Activated naive CD8-positive, alpha-beta T cell treated with anti-CD3 and anti-CD28 coated beads, Interleukin-2, amount 10 ng/mL, durations not matched to agents 7 days and 5 days (primary cell): ENCODE measurements around the gene ATOH8. TPM values are rescaled to one million over a fixed set of nuclear protein-coding genes. Genes with fewer than 3 reads are reported as not detected.

Experiments used
- ATAC-seq: fragments of 150-1000 bp; cut with Tn5 transposase; one replicate; pipeline ENCODE4 v1.10.0; 2021; ENCODE audit warnings: low read depth, moderate library complexity
- POLR2A ChIA-PET: fragments of 350-600 bp; sonication (Branson Sonifier 250); formaldehyde crosslinking; loops from one replicate; lab custom pipeline; 2021; ENCODE audit warnings: antibody characterized with exemption; lab: Charles Lee
- DNase-seq: peaks from one replicate; pipeline ENCODE4 v3.0.0; 2021
- H3K27ac Mint-ChIP-seq: one replicate; pipeline ENCODE4 v1.8.0; 2022; ENCODE audit warnings: mild to moderate bottlenecking, mixed read lengths
- H3K27me3 Mint-ChIP-seq: one replicate; pipeline ENCODE4 v1.8.0; 2022; ENCODE audit warnings: mild to moderate bottlenecking, moderate library complexity, mixed read lengths
- H3K36me3 Mint-ChIP-seq: one replicate; pipeline ENCODE4 v1.8.0; 2021; ENCODE audit warnings: mild to moderate bottlenecking, mixed read lengths
- H3K4me1 Mint-ChIP-seq: one replicate; pipeline ENCODE4 v1.8.0; 2021; ENCODE audit warnings: mixed read lengths
- H3K4me3 Mint-ChIP-seq: one replicate; pipeline ENCODE4 v1.8.0; 2022; ENCODE audit warnings: mild to moderate bottlenecking, moderate library complexity, mixed read lengths
- H3K9me3 Mint-ChIP-seq: one replicate; pipeline ENCODE4 v1.8.0; 2021; ENCODE audit warnings: mixed read lengths
- total RNA-seq, 2 experiments: library from RNA; stranded (reverse); gene quantifications; one replicate each; pipeline ENCODE4 v1.2.3, GENCODE V29; 2021

Gene ATOH8
- total RNA-seq, 2 experiments from 2014 or later: not detected

DNA sequence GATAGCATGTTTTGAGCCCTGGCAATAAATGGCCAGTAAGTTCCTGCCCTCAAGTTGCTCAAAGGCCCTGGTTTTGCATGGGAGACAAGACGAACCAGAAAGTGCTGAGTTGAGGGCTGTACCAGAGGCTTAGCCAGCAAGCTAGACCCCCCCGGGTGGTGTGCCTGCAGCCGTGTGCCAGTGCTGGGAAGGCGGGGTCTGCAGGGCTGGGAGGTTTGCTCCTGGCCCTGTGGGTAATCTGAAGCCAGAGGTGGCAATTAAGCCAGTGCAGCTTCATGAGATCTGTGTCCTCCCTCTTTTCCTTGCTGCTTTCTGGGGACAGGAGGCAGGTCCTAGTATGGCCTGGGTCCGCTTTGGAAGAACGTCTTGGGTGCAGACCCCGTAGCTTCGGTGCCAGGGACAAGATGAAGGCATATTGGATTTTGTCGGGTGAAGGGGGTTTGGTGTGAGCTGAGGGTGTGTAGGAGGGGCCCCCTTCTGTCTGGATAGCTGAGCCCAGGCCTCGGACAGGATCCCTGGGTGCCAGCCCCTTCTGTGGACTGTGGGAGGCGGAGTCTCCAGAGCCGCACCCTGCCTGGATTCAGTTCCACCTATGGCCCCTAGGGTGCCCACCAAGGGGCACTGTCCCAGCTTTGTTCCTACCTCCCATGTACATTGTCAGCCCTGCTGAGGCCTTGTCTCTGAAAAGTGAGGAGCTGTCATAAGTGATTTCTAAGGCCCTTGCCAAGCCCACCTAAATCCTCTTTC lies 15.6 kb downstream of the ATOH8 start:
- POLR2A ChIA-PET: no interaction called here
- ATAC-seq (no peak), DNase-seq (no peak)
- H3K4me1 Mint-ChIP-seq: peaks cover 5% of the 10 kb centered on the region
- H3K27me3 Mint-ChIP-seq: peaks cover 52% of the 10 kb centered on the region
- H3K4me3 Mint-ChIP-seq: no peak overlapping the region
- H3K9me3 Mint-ChIP-seq: no peaks in the 10 kb centered on the region
- H3K36me3 Mint-ChIP-seq: no peaks in the 10 kb centered on the region
- no peak overlapping the region for H3K27ac Mint-ChIP-seq

DNA sequence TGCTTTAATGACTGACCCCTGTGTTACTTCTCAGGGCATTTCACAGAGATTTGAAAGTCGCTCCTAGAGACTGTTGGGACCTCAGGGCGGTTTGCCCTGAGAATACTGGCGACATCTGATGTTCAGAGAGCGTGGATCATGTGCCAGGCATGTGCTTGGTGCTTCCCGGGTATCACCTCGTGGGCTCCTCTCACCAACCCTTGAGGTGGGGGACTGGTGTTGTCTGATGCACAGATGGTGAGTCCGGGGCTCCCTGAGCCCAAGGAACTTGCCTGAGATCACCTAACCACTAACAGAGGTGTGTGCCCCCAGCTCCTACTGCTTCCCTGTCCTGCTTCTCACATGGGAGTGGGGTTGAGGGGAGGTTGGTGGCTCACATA lies 16.2 kb downstream of the ATOH8 start:
- H3K36me3 Mint-ChIP-seq: no peaks in the 10 kb centered on the region
- no peaks in the 10 kb centered on the region for H3K9me3 Mint-ChIP-seq
- H3K4me3 Mint-ChIP-seq: no peak overlapping the region
- ATAC-seq (no peak), DNase-seq (no peak)
- H3K27ac Mint-ChIP-seq: no peak overlapping the region
- POLR2A ChIA-PET: no interaction called here
- H3K4me1 Mint-ChIP-seq: peaks cover 5% of the 10 kb centered on the region
- H3K27me3 Mint-ChIP-seq: peaks cover 48% of the 10 kb centered on the region

GRCh38 chr2:85770369-85770768 lies 16.6 kb downstream of the ATOH8 start:
- H3K9me3 Mint-ChIP-seq: no peaks in the 10 kb centered on the region
- no peak overlapping the region for H3K27ac Mint-ChIP-seq
- H3K4me1 Mint-ChIP-seq: peaks cover 3% of the 10 kb centered on the region
- H3K4me3 Mint-ChIP-seq: no peak overlapping the region
- ATAC-seq (no peak), DNase-seq (no peak)
- no peaks in the 10 kb centered on the region for H3K36me3 Mint-ChIP-seq
- peaks cover 47% of the 10 kb centered on the region for H3K27me3 Mint-ChIP-seq
- POLR2A ChIA-PET: no interaction called here

- POLR2A ChIA-PET: no interaction called here
- ATAC-seq (no peak), DNase-seq (no peak)
- no peaks in the 10 kb centered on the region for H3K36me3 Mint-ChIP-seq
- H3K27ac Mint-ChIP-seq: peak overlapping the region; percentile 16
- H3K4me1 Mint-ChIP-seq: peaks cover 2% of the 10 kb centered on the region
- H3K27me3 Mint-ChIP-seq: peaks cover 46% of the 10 kb centered on the region
- no peaks in the 10 kb centered on the region for H3K9me3 Mint-ChIP-seq
- H3K4me3 Mint-ChIP-seq: no peak overlapping the region
These were observed 17.1 kb downstream of the ATOH8 start for GRCh38 chr2:85770786-85771409.

DNA sequence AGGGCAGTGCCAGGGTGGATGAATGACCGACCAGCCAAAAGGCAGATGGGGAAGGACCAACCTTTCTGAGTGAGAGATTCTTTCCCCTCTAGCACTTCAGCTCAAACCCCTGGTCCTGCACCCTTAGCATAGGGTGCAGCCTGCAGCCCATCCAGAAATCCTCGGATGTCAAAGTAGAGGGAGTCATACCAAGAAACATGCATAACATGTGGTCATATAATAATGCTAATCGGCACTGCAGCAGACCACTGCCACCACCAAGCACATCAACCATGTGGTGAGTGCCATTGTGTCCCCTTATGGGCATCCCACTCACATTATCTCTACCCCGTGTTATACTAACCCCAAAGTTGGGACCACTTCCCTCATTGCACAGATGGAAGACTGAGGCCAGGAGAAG lies 17.7 kb downstream of the ATOH8 start:
- H3K4me1 Mint-ChIP-seq: peaks cover 2% of the 10 kb centered on the region
- POLR2A ChIA-PET: interaction anchor here (0.6 kb wide), 1 partner anchor 19 kb away, joined by 3 read pairs; no protein-coding TSS in a partner anchor
- DNase-seq: no peak
- no peak overlapping the region for H3K4me3 Mint-ChIP-seq
- no peaks in the 10 kb centered on the region for H3K36me3 Mint-ChIP-seq
- H3K27ac Mint-ChIP-seq: no peak overlapping the region
- H3K27me3 Mint-ChIP-seq: peaks cover 42% of the 10 kb centered on the region
- no peaks in the 10 kb centered on the region for H3K9me3 Mint-ChIP-seq
- ATAC-seq: no peak

DNA sequence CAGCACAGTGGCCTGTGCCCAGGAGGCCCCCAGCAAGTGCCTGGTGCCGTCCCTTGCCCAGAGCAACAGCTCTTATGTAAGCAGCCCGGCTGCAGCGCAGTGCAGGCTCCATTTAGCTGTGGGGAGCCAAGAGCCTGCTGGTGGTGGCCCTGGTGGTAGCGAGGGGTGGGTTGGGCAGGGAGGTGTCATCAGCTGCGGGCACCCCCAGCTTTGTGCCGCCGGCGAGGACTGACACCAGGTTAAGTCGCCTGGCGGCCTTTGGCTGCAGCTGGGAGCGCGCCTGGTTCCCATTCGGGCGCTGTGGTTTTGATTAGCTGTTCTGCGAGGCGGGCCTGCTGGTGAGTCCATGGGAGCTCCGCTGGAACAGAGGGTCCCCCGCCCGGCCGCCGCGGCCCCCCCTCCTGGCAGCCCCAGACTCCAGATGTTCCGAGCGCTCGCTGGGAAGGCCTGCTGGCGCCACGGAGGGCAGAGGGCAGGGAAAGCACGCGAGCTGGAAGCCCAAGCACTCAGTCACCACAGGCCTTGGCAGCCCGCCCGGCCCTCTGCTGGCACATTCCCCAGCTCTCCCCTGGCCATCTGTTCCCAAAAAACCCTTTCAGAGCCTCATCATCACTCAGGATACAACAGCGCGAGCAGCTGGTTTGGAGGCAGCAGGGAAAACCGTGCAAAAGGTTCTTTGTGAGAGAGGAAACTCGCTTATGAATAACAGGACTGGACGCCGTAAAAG lies 18.4 kb downstream of the ATOH8 start:
- Mint-ChIP-seq H3K27ac (no peak overlapping the region), H3K9me3 (no peaks in the 10 kb centered on the region), H3K4me3 (no peak overlapping the region), H3K27me3 (peaks cover 41% of the 10 kb centered on the region), H3K36me3 (no peaks in the 10 kb centered on the region), H3K4me1 (peaks cover 2% of the 10 kb centered on the region)
- no peak for ATAC-seq
- no peak for DNase-seq
- POLR2A ChIA-PET: interaction anchor here (0.6 kb wide), 1 partner anchor 19 kb away, joined by 3 read pairs; no protein-coding TSS in a partner anchor

DNA sequence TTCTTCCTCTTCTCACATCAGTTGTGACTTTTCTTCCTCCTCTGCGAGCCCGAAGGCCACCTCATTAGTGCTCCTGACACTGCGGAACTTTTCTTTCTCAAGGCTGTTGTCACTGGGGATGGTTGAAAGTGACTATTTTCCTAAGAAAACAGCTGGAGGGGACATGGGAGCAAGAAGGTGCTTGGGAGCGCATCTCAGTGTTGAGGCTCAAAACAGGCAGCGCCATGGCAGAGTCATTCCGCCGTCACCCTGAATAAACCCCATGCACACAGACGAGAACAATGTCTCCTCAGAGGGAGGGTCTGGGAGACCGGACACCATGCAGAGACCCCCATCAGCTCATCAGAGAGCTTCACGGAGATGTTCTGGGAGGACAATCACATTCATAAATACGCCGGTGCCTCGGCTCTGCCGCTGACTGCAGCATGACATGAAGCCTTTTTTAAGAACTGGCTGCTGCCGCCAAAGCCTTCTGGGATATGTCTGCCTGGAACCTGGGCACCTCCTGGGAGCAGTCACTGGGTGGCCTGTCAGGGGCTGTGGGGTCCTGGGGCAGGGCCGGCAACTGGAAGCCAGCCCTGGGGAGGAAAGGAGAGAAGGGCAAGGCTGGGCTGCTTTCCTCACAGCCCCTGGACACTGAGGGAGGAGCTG lies 19.2 kb downstream of the ATOH8 start:
- POLR2A ChIA-PET: no interaction called here
- DNase-seq (no peak), ATAC-seq (no peak)
- H3K27me3 Mint-ChIP-seq: peaks cover 41% of the 10 kb centered on the region
- H3K36me3 Mint-ChIP-seq: no peaks in the 10 kb centered on the region
- no peak overlapping the region for H3K4me3 Mint-ChIP-seq
- H3K27ac Mint-ChIP-seq: no peak overlapping the region
- H3K9me3 Mint-ChIP-seq: no peaks in the 10 kb centered on the region
- peaks cover 2% of the 10 kb centered on the region for H3K4me1 Mint-ChIP-seq

GRCh38 chr2:85773692-85774091 lies 19.9 kb downstream of the ATOH8 start:
- H3K4me3 Mint-ChIP-seq: no peak overlapping the region
- H3K27ac Mint-ChIP-seq: no peak overlapping the region
- no peaks in the 10 kb centered on the region for H3K9me3 Mint-ChIP-seq
- POLR2A ChIA-PET: no interaction called here
- no peaks in the 10 kb centered on the region for H3K36me3 Mint-ChIP-seq
- peaks cover 41% of the 10 kb centered on the region for H3K27me3 Mint-ChIP-seq
- no peak for DNase-seq
- H3K4me1 Mint-ChIP-seq: peaks cover 2% of the 10 kb centered on the region
- ATAC-seq: no peak

DNA sequence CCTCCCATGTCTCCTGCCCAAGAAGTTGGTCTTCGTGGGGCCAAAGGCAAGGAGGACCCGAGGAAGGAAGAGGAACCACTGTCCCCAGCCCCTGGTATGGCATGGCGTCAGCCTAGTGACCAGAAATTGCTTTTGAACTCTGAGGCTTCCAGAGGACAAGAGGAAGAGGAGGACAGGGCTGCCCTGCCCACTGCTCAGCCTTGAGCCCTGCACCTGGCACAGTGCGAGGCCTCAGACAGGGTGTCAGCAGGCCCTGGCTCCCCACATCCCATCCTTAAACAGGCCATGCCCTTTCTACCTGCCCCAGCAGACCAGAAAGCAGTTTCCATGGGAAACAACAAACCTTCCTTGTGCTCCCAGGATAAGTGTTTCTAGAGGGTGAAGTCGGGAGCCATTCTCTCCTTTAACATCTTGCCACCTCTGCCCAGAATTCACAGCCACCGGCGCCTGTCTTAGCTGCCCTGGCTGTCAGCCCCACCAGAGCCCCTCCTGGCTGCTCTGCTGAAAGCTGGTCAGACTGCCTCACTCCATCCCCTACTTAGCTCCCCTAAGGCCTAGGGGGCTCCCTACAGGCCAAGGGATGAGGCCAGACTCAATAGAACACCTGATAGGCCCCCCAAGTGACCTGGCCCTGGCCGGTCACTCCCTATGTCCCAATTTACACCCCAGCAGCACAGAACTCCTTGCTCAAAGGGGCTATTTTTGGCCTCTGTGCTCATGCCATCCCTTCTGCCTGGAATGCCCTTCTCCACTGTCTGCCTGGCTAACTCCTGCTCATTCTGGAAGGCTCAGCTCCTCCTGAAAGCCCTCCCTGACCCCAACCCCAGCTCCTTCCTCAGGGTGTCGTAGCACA lies 20.6 kb downstream of the ATOH8 start:
- Mint-ChIP-seq H3K4me1 (peaks cover 2% of the 10 kb centered on the region), H3K4me3 (no peak overlapping the region), H3K36me3 (no peaks in the 10 kb centered on the region), H3K27ac (no peak overlapping the region), H3K9me3 (no peaks in the 10 kb centered on the region), H3K27me3 (peaks cover 41% of the 10 kb centered on the region)
- POLR2A ChIA-PET: no interaction called here
- no peak for DNase-seq
- ATAC-seq: no peak

- no peak for DNase-seq
- POLR2A ChIA-PET: interaction anchor here (0.6 kb wide), 1 partner anchor 27 kb away, joined by 7 read pairs; no protein-coding TSS in a partner anchor
- no peak overlapping the region for H3K4me3 Mint-ChIP-seq
- no peaks in the 10 kb centered on the region for H3K9me3 Mint-ChIP-seq
- no peak for ATAC-seq
- H3K27ac Mint-ChIP-seq: no peak overlapping the region
- H3K27me3 Mint-ChIP-seq: peaks cover 40% of the 10 kb centered on the region
- peaks cover 2% of the 10 kb centered on the region for H3K4me1 Mint-ChIP-seq
- no peaks in the 10 kb centered on the region for H3K36me3 Mint-ChIP-seq
These were observed 21.9 kb downstream of the ATOH8 start for GRCh38 chr2:85775406-85776381.

GRCh38 chr2:85776672-85777071 lies 22.9 kb downstream of the ATOH8 start:
- Mint-ChIP-seq H3K36me3 (no peaks in the 10 kb centered on the region), H3K27me3 (peaks cover 30% of the 10 kb centered on the region), H3K4me1 (peaks cover under 1% of the 10 kb centered on the region), H3K4me3 (no peak overlapping the region), H3K27ac (no peak overlapping the region), H3K9me3 (no peaks in the 10 kb centered on the region)
- ATAC-seq: no peak
- POLR2A ChIA-PET: interaction anchor here (0.6 kb wide), 1 partner anchor 26 kb away, joined by 7 read pairs; no protein-coding TSS in a partner anchor
- no peak for DNase-seq

GRCh38 chr2:85777441-85777861 lies 23.7 kb downstream of the ATOH8 start:
- POLR2A ChIA-PET: no interaction called here
- Mint-ChIP-seq H3K27ac (no peak overlapping the region), H3K4me1 (no peaks in the 10 kb centered on the region), H3K9me3 (no peaks in the 10 kb centered on the region), H3K4me3 (no peak overlapping the region), H3K36me3 (no peaks in the 10 kb centered on the region), H3K27me3 (peaks cover 27% of the 10 kb centered on the region)
- DNase-seq (no peak), ATAC-seq (no peak)
